ENCODE results near the gene SRCAP.

Gene SRCAP

GRCh38 chr16:30737794-30738648 is 39.0 kb downstream of the SRCAP start:
- DNase-seq = no peak

DNA sequence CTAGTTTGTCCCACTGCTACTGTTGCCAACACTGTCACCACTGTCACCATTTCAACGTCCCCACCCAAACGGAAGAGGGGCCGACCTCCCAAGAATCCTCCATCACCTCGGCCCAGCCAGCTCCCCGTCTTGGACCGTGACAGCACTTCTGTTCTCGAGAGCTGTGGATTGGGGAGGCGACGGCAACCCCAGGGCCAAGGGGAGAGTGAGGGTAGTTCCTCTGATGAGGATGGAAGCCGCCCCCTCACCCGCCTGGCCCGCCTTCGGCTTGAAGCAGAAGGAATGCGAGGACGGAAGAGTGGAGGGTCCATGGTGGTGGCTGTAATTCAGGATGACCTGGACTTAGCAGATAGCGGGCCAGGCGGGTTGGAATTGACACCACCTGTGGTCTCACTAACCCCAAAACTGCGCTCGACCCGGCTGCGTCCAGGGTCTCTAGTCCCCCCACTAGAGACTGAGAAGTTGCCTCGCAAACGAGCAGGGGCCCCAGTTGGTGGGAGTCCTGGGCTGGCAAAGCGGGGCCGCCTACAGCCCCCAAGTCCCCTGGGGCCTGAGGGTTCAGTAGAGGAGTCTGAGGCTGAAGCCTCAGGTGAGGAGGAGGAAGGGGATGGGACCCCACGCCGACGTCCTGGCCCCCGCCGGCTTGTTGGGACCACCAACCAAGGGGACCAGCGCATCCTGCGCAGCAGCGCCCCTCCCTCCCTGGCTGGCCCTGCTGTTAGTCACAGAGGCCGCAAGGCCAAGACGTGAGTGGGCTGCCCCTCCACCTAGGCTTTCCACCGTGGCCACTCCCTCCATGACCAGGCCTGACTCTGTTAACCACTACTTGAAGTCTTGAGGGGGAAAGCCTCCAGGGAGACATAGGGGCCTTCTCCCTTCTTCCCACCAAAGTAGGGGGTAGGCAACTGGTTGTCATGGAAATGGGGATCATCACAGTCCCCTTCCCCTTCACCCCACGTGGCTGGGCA is 40.3 kb downstream of the SRCAP start:
- no peak for DNase-seq

DNA sequence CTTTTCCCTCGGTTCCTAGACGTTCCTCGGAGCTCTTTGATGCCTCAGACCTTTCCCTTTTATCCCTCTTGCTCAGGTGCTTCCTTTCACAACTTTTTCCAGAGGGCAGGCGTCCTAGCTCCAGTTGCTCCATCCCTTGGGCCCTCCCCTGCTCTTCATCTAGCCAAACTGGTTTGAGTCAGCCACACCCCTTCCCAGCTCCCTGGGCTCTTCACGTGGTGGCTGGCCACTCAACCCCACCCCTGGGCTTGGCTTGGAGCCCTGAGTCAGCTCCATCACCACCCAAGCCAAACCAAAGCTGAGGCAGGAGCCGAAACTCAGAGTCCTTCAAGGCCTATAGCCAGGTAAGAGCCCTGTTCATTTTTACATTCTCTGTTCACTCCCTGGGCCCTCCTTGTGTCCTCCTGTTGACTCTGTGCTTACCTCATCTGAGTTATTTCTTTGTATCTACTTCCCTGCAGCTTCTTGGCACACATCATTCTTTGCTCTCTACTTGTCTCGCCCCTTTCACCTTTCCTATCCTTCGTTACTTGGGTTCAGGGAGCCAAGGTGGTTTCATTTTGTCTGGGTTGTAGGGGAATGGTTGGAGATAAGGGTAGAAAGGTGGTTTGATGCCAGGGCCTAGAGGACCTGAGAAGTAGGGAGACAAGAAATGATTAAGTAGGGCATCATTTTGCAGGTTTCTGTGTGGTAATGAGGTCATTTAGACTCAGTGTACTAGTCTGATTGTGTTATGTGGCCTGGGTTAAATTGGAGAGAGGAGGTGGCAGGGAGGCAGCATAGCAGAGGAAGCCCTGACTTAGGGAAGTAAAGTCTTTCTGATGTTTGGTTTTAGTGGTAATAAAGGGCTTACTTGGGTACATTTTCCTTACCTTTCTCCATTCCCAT is 41.6 kb downstream of the SRCAP start:
- no peak for DNase-seq

DNA sequence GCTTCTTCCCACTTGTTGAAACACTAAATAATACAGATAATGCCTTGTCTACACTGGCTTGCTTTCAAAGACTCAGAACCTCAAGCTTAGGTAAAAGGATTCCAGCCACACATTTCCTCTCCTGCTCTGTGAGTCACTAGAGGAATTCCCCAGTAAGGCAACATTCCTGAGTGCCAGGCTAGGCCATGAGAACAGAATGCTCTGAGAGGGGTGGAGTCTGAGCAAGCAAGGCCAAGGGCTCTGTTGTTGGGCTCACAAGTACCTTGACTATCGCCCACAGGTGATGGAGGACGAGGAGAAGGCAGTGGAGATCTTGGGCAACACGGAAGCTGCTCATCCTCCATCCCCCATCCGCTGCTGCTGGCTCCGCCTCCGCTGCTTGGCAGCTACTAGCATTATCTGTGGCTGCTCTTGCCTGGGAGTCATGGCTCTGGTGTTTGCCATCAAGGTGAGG is 42.5 kb downstream of the SRCAP start:
- DNase-seq = no peak

DNA sequence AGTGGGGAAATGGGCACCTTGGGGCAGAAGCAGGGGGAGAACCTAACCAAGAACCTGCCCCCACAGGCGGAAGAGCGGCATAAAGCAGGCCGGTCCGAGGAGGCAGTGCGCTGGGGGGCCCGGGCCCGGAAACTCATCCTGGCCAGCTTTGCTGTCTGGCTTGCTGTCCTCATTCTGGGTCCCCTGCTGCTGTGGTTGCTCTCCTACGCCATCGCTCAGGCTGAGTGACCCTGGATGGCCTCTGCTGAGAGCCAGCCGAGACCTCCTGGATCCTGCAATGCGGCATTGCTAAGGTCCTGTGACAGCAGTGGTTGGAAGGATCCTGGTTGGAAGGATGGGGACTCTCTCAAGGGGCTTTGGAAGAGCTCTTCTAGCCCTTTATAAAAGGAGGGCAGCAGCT is 44.7 kb downstream of the SRCAP start:
- no peak for DNase-seq

- DNase-seq = no peak
Observed at GRCh38 chr16:30744183-30744582, 45.2 kb downstream of the SRCAP start.

- DNase-seq = no peak
Observed at GRCh38 chr16:30745082-30745481, 46.1 kb downstream of the SRCAP start.

DNA sequence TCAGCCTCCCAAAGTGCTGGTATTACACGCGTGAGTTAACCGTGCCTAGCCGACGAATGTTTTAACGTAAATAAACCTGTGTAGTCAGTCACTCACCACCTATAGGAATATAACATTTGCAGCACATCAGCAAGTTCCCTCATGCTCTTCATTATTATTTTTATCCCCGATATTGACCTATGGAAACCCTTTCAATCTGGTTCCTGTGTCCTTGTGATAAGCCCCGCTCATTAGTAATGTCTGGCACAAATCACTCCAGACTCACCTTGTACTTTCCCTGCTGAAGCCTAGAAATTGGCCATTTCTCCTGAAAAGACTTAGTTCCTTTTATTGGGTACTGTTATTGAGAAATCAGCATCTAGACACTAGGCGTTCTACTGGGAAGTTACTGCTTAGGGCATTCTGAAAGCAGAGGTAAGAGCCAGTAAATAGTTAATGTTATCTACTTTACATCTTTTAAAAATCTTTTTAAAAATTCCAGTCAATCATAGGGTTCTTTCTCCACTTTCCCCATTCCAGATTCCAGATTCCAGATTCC is 47.7 kb downstream of the SRCAP start:
- DNase-seq = no peak

DNA sequence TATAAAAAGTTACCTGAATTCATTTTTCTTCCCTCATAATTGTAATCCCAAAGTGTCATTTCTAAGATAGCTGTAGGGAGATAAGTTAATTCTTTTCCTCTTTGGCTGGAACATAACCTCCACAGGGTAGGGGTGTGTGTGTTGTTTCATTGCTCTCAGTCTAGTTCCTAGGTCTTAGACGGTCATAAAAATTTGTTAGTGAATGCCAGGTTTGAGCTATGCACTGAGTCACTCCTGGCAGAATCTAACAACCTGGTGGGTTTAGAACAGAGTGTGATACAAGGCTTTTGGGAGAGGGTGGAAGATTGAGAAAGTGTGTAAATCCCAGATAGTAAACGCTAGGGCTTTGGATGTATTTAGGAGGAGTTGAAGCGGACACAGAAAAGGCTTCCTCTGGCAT is 48.4 kb downstream of the SRCAP start:
- no peak for DNase-seq

- peak; percentile 100 for DNase-seq
Observed at GRCh38 chr16:30747799-30748633, 49.0 kb downstream of the SRCAP start, which contains the start of gene PHKG2. PHKG2 (plus strand) TSS chr16:30748425; CDS start chr16:30748821, 396 bp downstream.

- no peak for DNase-seq
Observed at GRCh38 chr16:30748634-30749445, 49.9 kb downstream of the SRCAP start.

DNA sequence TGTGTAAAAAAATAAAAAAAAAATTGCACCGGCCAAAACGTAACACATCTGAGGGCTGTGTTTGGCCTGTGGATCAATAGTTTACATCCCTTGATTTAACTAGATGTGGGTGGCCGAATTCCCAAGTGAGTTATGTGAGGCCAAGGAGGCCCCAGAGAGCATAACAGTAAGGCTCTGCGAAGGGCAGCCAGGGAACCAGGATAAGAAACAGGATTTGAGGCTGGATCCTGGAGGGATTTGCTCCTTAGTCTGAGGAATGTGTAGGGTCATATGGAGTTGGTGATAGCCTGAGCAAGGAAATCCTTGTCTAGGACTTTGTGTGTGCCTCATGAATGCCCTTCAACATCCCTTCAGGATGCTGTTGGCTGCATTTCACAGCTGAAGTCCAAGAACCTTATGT is 51.2 kb downstream of the SRCAP start:
- DNase-seq = no peak

GRCh38 chr16:30750876-30751465 is 52.0 kb downstream of the SRCAP start:
- no peak for DNase-seq

- no peak for DNase-seq
Observed at GRCh38 chr16:30753596-30753995, 54.6 kb downstream of the SRCAP start.

DNA sequence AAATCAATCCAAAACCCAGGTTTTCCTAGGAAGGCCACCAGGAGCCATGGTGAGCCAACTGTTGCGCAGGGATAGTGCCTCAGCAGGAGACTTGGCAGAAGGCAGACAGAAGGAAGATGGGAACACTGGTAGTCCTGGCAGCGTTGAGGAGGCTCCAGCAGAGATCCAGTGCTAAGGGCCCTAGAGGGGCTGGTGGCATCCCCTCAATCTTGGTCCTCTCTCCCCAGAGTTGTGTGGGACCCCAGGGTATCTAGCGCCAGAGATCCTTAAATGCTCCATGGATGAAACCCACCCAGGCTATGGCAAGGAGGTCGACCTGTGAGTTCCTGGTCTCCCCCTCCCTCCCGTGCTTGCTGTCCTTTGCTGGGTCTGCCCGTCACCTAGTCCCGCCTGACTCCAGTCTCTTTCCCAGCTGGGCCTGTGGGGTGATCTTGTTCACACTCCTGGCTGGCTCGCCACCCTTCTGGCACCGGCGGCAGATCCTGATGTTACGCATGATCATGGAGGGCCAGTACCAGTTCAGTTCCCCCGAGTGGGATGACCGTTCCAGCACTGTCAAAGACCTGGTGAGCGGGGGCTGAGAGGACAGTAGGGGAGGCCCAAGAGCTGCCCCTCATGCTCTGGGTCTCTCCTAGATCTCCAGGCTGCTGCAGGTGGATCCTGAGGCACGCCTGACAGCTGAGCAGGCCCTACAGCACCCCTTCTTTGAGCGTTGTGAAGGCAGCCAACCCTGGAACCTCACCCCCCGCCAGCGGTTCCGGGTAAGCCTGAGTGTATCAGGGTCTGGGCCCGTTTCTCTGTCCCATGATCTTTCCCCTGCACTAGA is 57.2 kb downstream of the SRCAP start:
- DNase-seq = no peak

DNA sequence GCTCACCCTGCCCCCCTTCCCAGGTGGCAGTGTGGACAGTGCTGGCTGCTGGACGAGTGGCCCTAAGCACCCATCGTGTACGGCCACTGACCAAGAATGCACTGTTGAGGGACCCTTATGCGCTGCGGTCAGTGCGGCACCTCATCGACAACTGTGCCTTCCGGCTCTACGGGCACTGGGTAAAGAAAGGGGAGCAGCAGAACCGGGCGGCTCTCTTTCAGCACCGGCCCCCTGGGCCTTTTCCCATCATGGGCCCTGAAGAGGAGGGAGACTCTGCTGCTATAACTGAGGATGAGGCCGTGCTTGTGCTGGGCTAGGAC is 57.8 kb downstream of the SRCAP start:
- no peak for DNase-seq

- DNase-seq = no peak
Observed at GRCh38 chr16:30757316-30757715, 58.3 kb downstream of the SRCAP start.

DNA sequence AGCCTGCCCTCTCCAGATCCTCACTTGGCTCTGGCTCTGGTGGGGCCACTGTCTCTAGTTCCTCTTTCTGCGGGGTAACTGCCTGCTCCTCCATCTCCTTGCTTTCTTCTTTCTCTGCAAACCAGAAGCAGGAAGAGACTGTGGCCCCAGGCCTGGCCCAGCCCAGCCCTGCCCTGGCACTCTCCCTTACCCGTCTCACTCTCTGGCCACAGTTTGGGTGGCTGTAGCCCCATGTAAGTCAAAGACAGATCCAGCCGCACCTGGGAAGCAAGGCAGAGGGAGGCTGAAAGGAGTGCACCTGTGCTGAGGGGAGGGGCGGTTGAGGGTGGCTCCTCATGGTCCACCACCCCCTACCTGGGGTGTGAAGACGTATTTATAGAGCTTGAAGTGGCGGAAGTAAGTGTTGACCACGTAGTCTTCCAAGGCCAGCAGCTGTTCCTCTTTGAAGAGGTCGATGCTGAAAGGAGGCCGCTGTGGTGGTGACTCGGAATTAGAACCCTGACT is 60.1 kb downstream of the SRCAP start:
- DNase-seq = no peak

DNA sequence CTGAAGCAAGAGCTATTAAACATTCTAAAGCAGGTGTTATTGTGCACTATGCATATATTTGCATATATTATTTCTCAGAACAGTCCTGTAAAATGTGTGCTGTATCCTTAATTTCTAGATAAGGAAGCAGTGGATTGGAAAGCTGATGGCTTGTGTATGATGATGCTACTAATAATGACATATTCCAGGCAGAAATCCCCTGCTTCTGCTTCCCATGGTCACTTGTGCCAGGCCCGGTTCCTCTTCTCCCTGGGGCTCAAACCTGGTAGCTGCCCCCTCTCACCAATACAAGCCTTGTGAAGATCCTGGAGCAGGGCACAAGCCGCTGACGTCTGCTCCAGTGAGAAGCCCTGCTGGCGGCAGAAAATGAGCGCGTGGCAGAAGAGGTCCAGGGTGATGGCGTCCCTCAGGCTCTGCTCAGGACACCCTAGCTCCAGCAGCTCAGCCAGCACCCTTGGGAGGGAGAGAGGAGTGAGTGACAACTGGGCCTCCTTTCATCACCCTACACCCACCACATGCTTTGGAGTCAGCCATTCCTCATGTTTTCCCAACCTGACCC is 61.1 kb downstream of the SRCAP start:
- no peak for DNase-seq

Data from NCI-H1930 (cell line).